GM21717 (cell line): ENCODE measurements around the gene DBP.
"Not testable (repeated sequence)": the region's sequence is repeated elsewhere in the genome, so short reads cannot be mapped to it uniquely, and the experiment has no call there.

Source experiments
- ATAC-seq: cut with Tn5 transposase; IDR thresholded peaks from one replicate; pipeline ENCODE4 v1.9.1; 2021; ENCODE audit warnings: mild to moderate bottlenecking, moderate library complexity; ENCODE audit not compliant: unreplicated experiment

DBP gene

GRCh38 chr19:48641850-48642249 is 4.7 kb upstream of the DBP start:
- no peak for ATAC-seq

- ATAC-seq = no peak
Observed at GRCh38 chr19:48639483-48640375, 2.5 kb upstream of the DBP start.

- ATAC-seq = no peak
Observed at GRCh38 chr19:48638831-48639381, 1.7 kb upstream of the DBP start.

- peak; percentile 5 for ATAC-seq
Observed at GRCh38 chr19:48637948-48638830, 1.0 kb upstream of the DBP start.

GRCh38 chr19:48637449-48637947 is 319 bp upstream of the DBP start:
- peak; percentile 53 for ATAC-seq

- ATAC-seq = no peak
Observed at GRCh38 chr19:48635966-48636858, 967 bp downstream of the DBP start.

GRCh38 chr19:48635263-48635965 is 1.8 kb downstream of the DBP start:
- no peak for ATAC-seq

GRCh38 chr19:48634424-48635262 is 2.5 kb downstream of the DBP start:
- ATAC-seq = no peak

- ATAC-seq = no peak
Observed at GRCh38 chr19:48634036-48634342, 3.2 kb downstream of the DBP start.

- no peak for ATAC-seq
Observed at GRCh38 chr19:48633148-48634035, 3.8 kb downstream of the DBP start.

GRCh38 chr19:48632692-48633147 is 4.5 kb downstream of the DBP start:
- no peak for ATAC-seq

- ATAC-seq = not testable (repeated sequence)
Observed at GRCh38 chr19:48632286-48632685, 4.9 kb downstream of the DBP start.

GRCh38 chr19:48631225-48631624 is 6.0 kb downstream of the DBP start:
- no peak for ATAC-seq

GRCh38 chr19:48630296-48631063 is 6.7 kb downstream of the DBP start:
- ATAC-seq = no peak

- no peak for ATAC-seq
Observed at GRCh38 chr19:48629599-48630295, 7.4 kb downstream of the DBP start.

- no peak for ATAC-seq
Observed at GRCh38 chr19:48629297-48629598, 7.9 kb downstream of the DBP start.
